ENCODE measurements around the gene SIK2.

DNA sequence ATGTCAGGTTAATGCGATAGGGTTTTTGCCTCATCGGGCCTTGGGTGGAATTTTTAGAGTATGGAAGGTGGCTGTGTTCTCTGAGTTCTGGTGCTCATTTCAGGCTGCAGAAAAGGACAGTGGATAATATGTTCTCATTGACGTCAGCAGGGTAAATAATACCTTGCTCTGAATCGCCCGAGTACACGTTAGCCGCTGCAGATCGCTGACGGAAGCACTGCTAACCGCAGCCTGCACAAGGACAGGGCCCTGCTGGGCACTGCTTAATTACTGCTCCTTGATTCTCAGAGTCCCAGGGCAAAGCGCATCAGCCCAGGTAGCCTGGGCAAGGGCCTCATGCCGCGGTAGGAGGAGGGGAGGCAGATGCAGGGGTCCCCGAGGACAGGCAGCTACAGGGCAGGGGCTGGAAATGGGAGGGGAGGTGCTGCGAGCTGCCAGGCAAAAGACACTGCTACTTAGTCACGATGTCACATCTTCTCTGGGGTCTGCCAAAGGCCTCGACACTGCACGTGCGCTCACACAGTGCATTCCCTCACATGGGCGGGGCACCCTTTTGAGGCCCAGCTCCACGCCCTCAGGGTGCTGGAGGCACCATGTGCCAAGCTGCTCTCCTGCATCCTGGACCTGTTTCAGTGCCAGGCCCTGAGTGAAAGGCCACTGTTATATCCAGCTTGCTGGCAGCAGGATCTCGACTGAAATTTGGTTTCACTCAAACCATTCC is 128.8 kb downstream of the SIK2 start:
- TF ChIP-seq, protein P1, sequence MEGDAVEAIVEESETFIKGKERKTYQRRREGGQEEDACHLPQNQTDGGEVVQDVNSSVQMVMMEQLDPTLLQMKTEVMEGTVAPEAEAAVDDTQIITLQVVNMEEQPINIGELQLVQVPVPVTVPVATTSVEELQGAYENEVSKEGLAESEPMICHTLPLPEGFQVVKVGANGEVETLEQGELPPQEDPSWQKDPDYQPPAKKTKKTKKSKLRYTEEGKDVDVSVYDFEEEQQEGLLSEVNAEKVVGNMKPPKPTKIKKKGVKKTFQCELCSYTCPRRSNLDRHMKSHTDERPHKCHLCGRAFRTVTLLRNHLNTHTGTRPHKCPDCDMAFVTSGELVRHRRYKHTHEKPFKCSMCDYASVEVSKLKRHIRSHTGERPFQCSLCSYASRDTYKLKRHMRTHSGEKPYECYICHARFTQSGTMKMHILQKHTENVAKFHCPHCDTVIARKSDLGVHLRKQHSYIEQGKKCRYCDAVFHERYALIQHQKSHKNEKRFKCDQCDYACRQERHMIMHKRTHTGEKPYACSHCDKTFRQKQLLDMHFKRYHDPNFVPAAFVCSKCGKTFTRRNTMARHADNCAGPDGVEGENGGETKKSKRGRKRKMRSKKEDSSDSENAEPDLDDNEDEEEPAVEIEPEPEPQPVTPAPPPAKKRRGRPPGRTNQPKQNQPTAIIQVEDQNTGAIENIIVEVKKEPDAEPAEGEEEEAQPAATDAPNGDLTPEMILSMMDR (conservative IDR thresholded peaks at IDR 0.05; ENCODE audit: low read depth, low read length), result no peak
- TF ChIP-seq EZH2 (IDR thresholded peaks at IDR 0.05; ENCODE audit: low read length, unreplicated experiment) (no peak), EZH2phosphoT487 (IDR thresholded peaks at IDR 0.05; ENCODE audit: borderline replicate concordance, low read length) (no peak)

Data from PC-3 (cell line).